Measurements from ENCODE around the gene PCDHA10. TPM values are rescaled to one million over a fixed set of nuclear protein-coding genes. Genes with fewer than 3 reads are reported as not detected.
"Not testable (repeated sequence)": the region's sequence is repeated elsewhere in the genome, so short reads cannot be mapped to it uniquely, and the experiment has no call there.

Gene PCDHA10
- total RNA-seq, 4 donors from 2014 or later: under 0.01 to 0.15 (median 0.08) TPM

DNA sequence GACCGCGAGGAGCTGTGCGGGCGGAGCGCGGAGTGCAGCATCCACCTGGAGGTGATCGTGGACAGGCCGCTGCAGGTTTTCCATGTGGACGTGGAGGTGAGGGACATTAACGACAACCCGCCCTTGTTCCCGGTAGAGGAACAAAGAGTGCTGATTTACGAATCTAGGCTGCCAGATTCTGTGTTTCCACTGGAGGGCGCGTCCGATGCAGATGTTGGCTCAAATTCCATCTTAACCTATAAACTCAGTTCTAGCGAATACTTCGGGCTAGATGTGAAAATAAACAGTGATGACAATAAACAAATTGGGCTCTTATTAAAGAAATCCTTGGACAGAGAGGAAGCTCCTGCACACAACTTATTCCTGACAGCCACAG is 27.3 kb upstream of the PCDHA10 start:
- DNase-seq: no peak
- WGBS, 2 donors: 26 to 41% methylated on average over 10 to 18 of the region's 18 CpGs
- TF ChIP-seq, protein P1, sequence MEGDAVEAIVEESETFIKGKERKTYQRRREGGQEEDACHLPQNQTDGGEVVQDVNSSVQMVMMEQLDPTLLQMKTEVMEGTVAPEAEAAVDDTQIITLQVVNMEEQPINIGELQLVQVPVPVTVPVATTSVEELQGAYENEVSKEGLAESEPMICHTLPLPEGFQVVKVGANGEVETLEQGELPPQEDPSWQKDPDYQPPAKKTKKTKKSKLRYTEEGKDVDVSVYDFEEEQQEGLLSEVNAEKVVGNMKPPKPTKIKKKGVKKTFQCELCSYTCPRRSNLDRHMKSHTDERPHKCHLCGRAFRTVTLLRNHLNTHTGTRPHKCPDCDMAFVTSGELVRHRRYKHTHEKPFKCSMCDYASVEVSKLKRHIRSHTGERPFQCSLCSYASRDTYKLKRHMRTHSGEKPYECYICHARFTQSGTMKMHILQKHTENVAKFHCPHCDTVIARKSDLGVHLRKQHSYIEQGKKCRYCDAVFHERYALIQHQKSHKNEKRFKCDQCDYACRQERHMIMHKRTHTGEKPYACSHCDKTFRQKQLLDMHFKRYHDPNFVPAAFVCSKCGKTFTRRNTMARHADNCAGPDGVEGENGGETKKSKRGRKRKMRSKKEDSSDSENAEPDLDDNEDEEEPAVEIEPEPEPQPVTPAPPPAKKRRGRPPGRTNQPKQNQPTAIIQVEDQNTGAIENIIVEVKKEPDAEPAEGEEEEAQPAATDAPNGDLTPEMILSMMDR (IDR thresholded peaks at IDR 0.05): no peak
- TF ChIP-seq POLR2A (IDR thresholded peaks at IDR 0.05): no peak
- Histone ChIP-seq H3K36me3 (no peaks in the 10 kb centered on the region), H3K9me3 (peaks cover 0 to 36% (median 25%) of the 10 kb centered on the region in 3 donors), H3K27ac (no peak overlapping the region), H3K4me3 (no peak overlapping the region), H3K4me1 (no peaks in the 10 kb centered on the region), H3K27me3 (peaks cover 0 to 45% (median 0%) of the 10 kb centered on the region in 4 donors)
- intact Hi-C loops (cut with DNase I): no loop called here

DNA sequence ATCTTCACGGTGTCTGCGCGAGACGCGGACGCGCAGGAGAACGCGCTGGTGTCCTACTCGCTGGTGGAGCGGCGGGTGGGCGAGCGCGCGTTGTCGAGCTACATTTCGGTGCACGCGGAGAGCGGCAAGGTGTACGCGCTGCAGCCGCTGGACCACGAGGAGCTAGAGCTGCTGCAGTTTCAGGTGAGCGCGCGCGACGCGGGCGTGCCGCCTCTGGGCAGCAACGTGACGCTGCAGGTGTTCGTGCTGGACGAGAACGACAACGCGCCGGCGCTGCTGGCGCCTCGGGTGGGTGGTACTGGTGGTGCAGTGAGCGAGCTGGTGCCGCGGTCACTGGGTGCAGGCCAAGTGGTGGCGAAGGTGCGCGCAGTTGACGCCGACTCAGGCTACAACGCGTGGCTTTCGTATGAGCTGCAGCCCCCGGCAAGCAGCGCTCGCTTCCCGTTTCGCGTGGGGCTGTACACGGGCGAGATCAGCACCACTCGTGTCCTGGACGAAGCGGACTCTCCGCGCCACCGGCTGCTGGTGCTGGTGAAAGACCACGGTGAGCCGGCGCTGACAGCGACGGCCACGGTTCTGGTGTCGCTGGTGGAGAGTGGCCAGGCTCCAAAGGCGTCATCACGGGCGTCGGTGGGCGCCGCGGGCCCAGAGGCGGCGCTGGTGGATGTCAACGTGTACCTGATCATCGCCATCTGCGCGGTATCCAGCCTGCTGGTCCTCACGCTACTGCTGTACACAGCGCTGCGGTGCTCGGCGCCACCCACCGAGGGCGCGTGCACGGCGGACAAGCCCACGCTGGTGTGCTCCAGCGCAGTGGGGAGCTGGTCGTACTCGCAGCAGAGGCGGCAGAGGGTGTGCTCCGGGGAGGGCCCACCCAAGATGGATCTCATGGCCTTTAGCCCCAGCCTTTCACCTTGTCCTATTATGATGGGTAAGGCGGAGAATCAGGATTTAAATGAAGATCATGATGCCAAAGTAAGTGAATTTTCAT is 25.9 kb upstream of the PCDHA10 start:
- H3K9me3 ChIP-seq: peaks cover 0 to 36% (median 24%) of the 10 kb centered on the region in 3 donors

DNA sequence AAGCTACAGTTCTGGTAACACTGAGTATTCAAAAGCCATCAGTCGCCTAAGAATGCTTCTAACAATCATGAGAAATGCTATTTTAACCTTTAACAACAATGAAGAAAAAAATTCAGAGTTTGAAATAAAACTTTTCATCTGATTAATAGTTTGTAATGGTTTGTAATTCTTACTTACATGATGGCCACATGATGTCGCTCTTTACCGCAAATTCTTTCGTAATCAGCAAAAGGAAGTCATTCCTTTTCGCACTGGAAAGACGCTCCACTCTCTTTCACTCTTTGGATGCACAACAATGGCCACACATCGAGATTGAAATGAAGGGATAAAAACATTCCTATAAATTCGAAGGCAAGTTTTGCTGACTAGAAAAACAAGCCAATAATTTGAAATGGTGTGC is 21.7 kb upstream of the PCDHA10 start, which contains the start of gene PCDHA7:
PCDHA7 (plus strand) TSS at position 277 of the 400 bp plus-strand sequence; CDS start at position 392, 115 bp downstream.
- DNase-seq: no peak
- Histone ChIP-seq H3K4me1 (no peaks in the 10 kb centered on the region), H3K4me3 (peak within 1 kb of the TSS in 1 of 4 donors; percentile 28), H3K36me3 (no peaks in the 10 kb centered on the region), H3K27ac (no peak within 1 kb of the TSS), H3K27me3 (peaks cover 0 to 36% (median 0%) of the 10 kb centered on the region in 4 donors), H3K9me3 (peaks cover 0 to 46% (median 29%) of the 10 kb centered on the region in 3 donors)
- WGBS, 2 donors: 20 to 25% methylated on average over 8 of the region's 8 CpGs
- TF ChIP-seq POLR2A (IDR thresholded peaks at IDR 0.05): no peak
- TF ChIP-seq, protein P1 (IDR thresholded peaks at IDR 0.05): no peak
- intact Hi-C loops (cut with DNase I): no loop called here

More for the DNA sequence above, 25.9 kb upstream of the PCDHA10 start:
- peaks cover 0 to 43% (median 0%) of the 10 kb centered on the region in 4 donors for H3K27me3 ChIP-seq
- DNase-seq; H3K27ac ChIP-seq; H3K36me3 ChIP-seq; intact Hi-C loops (cut with DNase I); H3K4me1 ChIP-seq; H3K4me3 ChIP-seq: not testable (repeated sequence)
- 60 to 63% methylated on average over 12 of the region's 106 CpGs for whole genome bisulfite sequencing, 2 donors

DNA sequence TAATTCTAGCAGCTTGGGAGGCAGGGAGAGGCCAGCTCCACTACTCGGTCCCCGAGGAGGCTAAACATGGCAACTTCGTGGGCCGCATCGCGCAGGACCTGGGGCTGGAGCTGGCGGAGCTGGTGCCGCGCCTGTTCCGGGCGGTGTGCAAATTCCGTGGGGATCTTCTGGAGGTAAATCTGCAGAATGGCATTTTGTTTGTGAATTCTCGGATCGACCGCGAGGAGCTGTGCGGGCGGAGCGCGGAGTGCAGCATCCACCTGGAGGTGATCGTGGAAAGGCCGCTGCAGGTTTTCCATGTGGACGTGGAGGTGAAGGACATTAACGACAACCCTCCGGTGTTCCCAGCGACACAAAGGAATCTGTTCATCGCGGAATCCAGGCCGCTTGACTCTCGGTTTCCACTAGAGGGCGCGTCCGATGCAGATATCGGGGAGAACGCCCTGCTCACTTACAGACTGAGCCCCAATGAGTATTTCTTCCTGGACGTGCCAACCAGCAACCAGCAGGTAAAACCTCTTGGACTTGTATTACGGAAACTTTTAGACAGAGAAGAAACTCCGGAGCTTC is 21.2 kb upstream of the PCDHA10 start:
- Histone ChIP-seq H3K4me3 (peak overlapping the region in 1 of 4 donors; percentile 28), H3K27me3 (peaks cover 0 to 38% (median 0%) of the 10 kb centered on the region in 4 donors), H3K9me3 (peaks cover 0 to 40% (median 26%) of the 10 kb centered on the region in 3 donors)
- DNase-seq; H3K27ac ChIP-seq; H3K4me1 ChIP-seq; H3K36me3 ChIP-seq; intact Hi-C loops (cut with DNase I): not testable (repeated sequence)
- WGBS, 2 donors: 21 to 39% methylated on average over 13 to 17 of the region's 38 CpGs

DNA sequence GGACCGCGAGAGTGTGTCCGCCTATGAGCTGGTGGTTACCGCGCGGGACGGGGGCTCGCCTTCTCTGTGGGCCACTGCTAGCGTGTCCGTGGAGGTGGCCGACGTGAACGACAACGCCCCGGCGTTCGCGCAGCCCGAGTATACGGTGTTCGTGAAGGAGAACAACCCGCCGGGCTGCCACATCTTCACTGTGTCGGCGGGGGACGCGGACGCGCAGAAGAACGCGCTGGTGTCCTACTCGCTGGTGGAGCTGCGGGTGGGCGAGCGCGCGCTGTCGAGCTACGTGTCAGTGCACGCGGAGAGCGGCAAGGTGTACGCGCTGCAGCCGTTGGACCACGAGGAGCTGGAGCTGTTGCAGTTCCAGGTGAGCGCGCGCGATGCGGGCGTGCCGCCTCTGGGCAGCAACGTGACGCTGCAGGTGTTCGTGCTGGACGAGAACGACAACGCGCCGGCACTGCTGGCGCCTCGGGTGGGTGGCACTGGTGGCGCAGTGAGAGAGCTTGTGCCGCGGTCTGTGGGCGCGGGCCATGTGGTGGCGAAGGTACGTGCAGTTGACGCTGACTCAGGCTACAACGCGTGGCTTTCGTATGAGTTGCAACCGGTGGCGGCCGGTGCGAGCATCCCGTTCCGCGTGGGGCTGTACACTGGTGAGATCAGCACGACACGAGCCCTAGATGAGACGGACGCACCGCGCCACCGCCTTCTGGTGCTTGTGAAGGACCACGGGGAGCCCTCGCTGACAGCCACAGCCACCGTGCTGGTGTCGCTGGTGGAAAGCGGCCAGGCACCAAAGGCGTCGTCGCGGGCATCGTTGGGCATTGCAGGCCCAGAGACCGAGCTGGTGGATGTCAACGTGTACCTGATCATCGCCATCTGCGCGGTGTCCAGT is 19.8 kb upstream of the PCDHA10 start:
- Histone ChIP-seq H3K36me3 (no peaks in the 10 kb centered on the region), H3K27me3 (peaks cover 0 to 31% (median 0%) of the 10 kb centered on the region in 4 donors), H3K9me3 (peaks cover 0 to 37% (median 19%) of the 10 kb centered on the region in 3 donors), H3K4me1 (no peaks in the 10 kb centered on the region), H3K27ac (no peak overlapping the region), H3K4me3 (no peak overlapping the region)
- WGBS, 2 donors: 63 to 64% methylated on average over 39 to 61 of the region's 103 CpGs
- intact Hi-C loops (cut with DNase I): no loop called here
- DNase-seq: no peak
- TF ChIP-seq, protein P1 (IDR thresholded peaks at IDR 0.05): no peak
- no peak for TF ChIP-seq POLR2A (IDR thresholded peaks at IDR 0.05)
